Right lobe of liver (tissue), 4 donors: ENCODE data around the gene BAIAP2L2.

ENCODE experiments used
- CTCF ChIP-seq, 4 donors: fragments of 200-600 bp in 3 of 4; fragments of 450-650 bp in 1 of 4; IDR thresholded peaks; one replicate each; pipeline versions ENCODE4 v1.5.1 to v1.8.0; 2016 to 2022; ENCODE audit warnings: antibody characterized with exemption in 4 of 4, mild to moderate bottlenecking in 2 of 4
- POLR2A ChIP-seq: fragments of 450-650 bp; IDR thresholded peaks from one replicate; pipeline ENCODE4 v1.6.1; 2017; ENCODE audit warnings: antibody characterized with exemption, mild to moderate bottlenecking
- donor health status: DM: no; HTN: no; CAD: no.
- donor health status: DM: no; HTN: no; CAD: no.
- donor health status: DM: no; HTN: yes; CAD: no.

GRCh38 chr22:38051261-38051660 is 59.2 kb downstream of the BAIAP2L2 start:
- TF ChIP-seq POLR2A (no peak), CTCF (IDR thresholded peaks at IDR 0.05) (no peak)
